ENCODE results near the gene PLTP. TPM values are rescaled to one million over a fixed set of nuclear protein-coding genes. Genes with fewer than 3 reads are reported as not detected.

Gene PLTP, protein sequence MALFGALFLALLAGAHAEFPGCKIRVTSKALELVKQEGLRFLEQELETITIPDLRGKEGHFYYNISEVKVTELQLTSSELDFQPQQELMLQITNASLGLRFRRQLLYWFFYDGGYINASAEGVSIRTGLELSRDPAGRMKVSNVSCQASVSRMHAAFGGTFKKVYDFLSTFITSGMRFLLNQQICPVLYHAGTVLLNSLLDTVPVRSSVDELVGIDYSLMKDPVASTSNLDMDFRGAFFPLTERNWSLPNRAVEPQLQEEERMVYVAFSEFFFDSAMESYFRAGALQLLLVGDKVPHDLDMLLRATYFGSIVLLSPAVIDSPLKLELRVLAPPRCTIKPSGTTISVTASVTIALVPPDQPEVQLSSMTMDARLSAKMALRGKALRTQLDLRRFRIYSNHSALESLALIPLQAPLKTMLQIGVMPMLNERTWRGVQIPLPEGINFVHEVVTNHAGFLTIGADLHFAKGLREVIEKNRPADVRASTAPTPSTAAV
- 292 TPM for total RNA-seq

DNA sequence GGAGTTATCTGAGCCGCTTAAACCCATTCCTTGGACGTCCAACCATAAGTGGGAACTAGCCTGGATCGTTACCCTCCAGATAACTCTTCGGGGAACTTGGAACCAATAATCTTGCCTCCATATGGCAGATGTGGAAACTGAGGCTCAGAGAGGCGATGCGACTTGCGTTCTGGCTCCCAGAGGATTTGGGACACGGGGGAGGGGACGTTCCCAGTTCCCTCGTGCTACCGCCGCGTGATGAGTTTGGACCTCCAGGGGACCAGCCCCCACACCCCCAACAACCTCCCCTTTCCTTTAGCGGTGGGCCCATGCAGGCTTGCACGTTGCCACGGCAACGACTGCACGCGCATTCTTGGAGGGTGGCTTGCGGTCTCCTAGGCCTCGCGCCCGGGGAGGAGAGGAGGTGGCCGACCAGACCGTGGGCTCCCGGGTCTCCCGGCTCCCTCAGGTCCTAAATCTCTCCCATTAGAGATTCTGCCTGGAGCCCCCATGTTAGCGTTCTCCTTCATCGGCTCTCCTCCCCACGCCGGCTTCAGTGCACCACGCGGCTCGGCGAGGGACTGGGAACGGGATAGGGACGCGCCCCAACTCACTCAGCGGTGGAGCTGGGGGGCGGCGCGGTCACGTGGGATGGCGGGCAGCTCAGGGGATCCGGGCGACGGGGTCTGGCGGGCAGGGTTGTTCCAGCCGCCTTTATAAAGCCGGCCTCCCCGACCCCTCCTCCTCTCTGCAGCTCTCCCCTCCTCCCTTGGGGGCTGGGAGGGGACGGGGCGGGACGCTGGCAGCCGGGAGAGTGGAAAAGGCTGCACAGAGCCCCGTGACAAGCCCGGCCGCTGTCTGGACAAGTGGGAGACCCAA is at the start of gene PLTP:
Gene PLTP (minus strand): TSS at position 670 of the 858 bp plus-strand sequence. CDS start 703 bp downstream, outside the sequence.
- H3K4me1 ChIP-seq, result peaks cover 38% of the 10 kb centered on the region
- no peaks in the 10 kb centered on the region for H3K36me3 ChIP-seq
- H3K27ac ChIP-seq, result peak within 1 kb of the TSS; percentile 87
- H3K4me3 ChIP-seq, result peak within 1 kb of the TSS; percentile 51 to 56
- H3K27me3 ChIP-seq, result no peaks in the 10 kb centered on the region
- intact Hi-C loops (cut with DNase I), result no loop called here
- no peak for DNase-seq (ENCODE audit: extremely low spot score in 2 of 2)
- H3K9me3 ChIP-seq, result no peaks in the 10 kb centered on the region
- TF ChIP-seq, protein P1, sequence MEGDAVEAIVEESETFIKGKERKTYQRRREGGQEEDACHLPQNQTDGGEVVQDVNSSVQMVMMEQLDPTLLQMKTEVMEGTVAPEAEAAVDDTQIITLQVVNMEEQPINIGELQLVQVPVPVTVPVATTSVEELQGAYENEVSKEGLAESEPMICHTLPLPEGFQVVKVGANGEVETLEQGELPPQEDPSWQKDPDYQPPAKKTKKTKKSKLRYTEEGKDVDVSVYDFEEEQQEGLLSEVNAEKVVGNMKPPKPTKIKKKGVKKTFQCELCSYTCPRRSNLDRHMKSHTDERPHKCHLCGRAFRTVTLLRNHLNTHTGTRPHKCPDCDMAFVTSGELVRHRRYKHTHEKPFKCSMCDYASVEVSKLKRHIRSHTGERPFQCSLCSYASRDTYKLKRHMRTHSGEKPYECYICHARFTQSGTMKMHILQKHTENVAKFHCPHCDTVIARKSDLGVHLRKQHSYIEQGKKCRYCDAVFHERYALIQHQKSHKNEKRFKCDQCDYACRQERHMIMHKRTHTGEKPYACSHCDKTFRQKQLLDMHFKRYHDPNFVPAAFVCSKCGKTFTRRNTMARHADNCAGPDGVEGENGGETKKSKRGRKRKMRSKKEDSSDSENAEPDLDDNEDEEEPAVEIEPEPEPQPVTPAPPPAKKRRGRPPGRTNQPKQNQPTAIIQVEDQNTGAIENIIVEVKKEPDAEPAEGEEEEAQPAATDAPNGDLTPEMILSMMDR (IDR thresholded peaks at IDR 0.05), result no peak
- TF ChIP-seq POLR2AphosphoS5 (IDR thresholded peaks at IDR 0.05; ENCODE audit: insufficient read depth in 1 of 2, low read depth in 1 of 2) (peak in 1 of 2 donors; percentile 90), POLR2A (IDR thresholded peaks at IDR 0.05) (peak in 1 of 2 donors; percentile 73)

DNA sequence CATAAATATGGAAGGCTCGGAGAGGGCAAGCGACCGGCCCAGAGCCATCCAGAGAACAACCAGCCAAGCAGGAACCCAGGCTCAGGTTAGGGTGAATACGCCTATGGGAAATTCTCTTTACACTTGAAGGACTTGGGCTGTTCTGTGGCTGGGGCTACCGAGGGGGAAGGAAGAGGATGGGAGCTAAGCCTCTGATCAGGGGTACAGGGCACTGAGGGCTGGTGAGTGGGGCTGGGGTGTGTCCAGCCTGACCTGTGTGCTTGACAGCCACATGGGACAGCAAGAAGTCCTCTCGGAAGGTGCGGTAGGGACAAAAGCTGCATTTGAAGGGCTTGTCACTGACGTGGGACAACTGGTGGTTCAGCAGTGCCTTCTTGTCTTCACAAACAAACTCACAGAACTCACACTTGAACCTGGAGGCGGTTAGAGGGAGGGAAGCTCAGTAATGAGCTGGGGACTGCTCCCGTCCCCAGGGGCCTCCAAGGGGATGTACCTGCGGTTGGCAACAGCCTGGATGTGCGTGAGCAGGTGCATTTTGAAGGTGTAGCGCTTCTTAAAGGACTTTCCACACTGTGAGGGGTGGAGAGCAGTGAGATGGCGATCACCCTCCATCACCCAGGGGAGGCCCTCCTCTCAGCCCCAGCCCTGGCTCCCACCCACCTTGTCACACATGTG is 48.1 kb upstream of the PLTP start:
- Histone ChIP-seq H3K4me1 (no peaks in the 10 kb centered on the region), H3K36me3 (peaks cover 7 to 80% of the 10 kb centered on the region in 2 donors), H3K9me3 (no peaks in the 10 kb centered on the region), H3K27me3 (no peaks in the 10 kb centered on the region), H3K27ac (no peak overlapping the region), H3K4me3 (no peak overlapping the region)
- intact Hi-C loops (cut with DNase I), result loop anchor here (10.0 kb wide), 1 partner anchor 145 kb away; the partner anchor contains the start of gene UBE2C
- no peak for DNase-seq (ENCODE audit: extremely low spot score in 2 of 2)
- TF ChIP-seq, protein P1 (IDR thresholded peaks at IDR 0.05), result no peak
- TF ChIP-seq POLR2A (IDR thresholded peaks at IDR 0.05), result no peak
- TF ChIP-seq POLR2AphosphoS5 (IDR thresholded peaks at IDR 0.05; ENCODE audit: insufficient read depth in 1 of 2, low read depth in 1 of 2), result no peak

DNA sequence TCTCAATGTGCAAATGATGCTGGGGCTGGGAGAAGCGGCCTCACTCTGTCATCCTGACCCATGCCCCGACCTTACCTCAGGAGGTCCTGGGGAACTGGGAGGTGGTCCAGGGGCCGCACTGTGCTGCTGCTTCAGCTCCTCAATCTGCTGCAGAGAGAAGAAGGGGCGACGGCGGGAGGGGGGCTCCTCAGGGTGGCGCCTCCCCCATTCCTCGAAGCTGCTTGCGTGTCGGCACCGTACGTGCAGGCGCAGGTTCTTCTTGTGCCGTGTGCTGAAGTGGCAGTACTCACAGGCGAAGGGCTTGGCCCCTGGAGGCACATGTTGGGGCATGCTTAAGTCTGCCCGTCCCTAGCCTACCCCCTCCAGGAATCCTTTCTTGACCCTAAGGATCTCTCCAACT is 47.2 kb upstream of the PLTP start:
- Histone ChIP-seq H3K4me1 (no peaks in the 10 kb centered on the region), H3K27ac (no peak overlapping the region), H3K9me3 (no peaks in the 10 kb centered on the region), H3K36me3 (peaks cover 7 to 71% of the 10 kb centered on the region in 2 donors), H3K27me3 (no peaks in the 10 kb centered on the region), H3K4me3 (no peak overlapping the region)
- TF ChIP-seq POLR2AphosphoS5 (IDR thresholded peaks at IDR 0.05; ENCODE audit: insufficient read depth in 1 of 2, low read depth in 1 of 2), result no peak
- no peak for TF ChIP-seq POLR2A (IDR thresholded peaks at IDR 0.05)
- TF ChIP-seq, protein P1 (IDR thresholded peaks at IDR 0.05), result no peak
- DNase-seq (ENCODE audit: extremely low spot score in 2 of 2), result no peak
- intact Hi-C loops (cut with DNase I), result no loop called here

DNA sequence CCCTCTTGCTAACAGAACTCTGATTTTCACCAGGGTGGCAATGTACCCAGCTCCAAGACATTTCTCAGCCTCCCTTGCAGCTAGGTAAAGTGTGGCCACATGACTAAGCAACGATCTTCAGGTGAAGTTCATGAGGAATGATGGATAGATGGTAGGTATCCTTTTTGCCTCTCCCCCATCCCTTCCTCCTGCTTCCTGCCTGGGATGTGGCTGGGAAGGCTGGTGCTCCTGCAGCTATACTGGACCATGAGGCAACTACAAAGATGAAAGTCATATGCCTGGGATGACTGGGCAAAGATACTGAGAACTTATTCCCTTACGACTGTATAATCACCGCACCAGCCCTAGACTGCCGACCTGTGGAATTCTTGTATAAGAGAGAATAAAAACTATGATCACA is 46.6 kb upstream of the PLTP start:
- intact Hi-C loops (cut with DNase I), result no loop called here
- Histone ChIP-seq H3K9me3 (no peaks in the 10 kb centered on the region), H3K4me1 (no peaks in the 10 kb centered on the region), H3K36me3 (peaks cover 7 to 66% of the 10 kb centered on the region in 2 donors), H3K27me3 (no peaks in the 10 kb centered on the region), H3K4me3 (no peak overlapping the region), H3K27ac (no peak overlapping the region)
- no peak for DNase-seq (ENCODE audit: extremely low spot score in 2 of 2)
- TF ChIP-seq, protein P1 (IDR thresholded peaks at IDR 0.05), result no peak
- TF ChIP-seq POLR2AphosphoS5 (IDR thresholded peaks at IDR 0.05; ENCODE audit: insufficient read depth in 1 of 2, low read depth in 1 of 2) (no peak), POLR2A (IDR thresholded peaks at IDR 0.05) (no peak)

Data from vagina (tissue), 2 donors.